ENCODE results near the gene MCM10.
"Not testable (repeated sequence)": the region's sequence is repeated elsewhere in the genome, so short reads cannot be mapped to it uniquely, and the experiment has no call there.

The MCM10 gene

DNA sequence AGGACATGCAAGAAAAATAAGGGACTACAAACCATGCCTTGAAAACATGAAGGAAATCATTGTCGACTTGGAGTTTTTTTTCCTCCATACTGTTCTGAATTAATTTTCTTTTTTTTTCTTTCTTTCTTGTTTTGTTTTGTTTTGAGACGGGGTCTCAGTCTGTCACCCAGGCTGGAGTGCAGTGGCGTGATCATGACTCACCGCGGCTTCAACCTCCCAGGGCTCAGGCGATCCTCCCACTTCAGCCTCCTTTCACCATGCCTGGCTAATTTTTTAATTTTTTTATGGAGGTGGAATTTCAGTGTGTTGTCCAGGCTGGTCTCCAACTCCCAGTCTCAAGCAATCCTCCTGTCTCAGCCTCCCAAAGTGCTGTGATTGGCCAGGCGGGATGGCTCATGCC, 61.2 kb downstream of the MCM10 start:
- DNase-seq, result no peak

DNA sequence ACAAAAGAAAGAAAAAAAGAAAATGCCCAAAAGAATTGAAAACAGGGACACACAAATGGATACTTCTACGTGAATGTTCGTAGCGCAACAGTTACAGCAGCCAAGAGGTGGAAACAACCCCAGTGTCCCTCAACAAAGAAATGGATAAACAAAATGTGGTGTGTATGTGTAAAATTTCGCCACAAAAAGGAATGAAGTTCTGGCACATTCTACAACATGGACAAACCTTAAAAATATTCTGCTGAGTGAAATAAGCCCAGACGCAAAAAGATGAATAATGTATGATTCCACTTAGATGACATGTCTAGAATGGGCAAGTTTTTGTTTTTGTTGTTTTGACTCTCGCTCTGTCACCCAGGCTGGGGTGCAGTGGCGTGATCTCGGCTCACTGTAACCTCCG, 61.9 kb downstream of the MCM10 start:
- no peak for DNase-seq

DNA sequence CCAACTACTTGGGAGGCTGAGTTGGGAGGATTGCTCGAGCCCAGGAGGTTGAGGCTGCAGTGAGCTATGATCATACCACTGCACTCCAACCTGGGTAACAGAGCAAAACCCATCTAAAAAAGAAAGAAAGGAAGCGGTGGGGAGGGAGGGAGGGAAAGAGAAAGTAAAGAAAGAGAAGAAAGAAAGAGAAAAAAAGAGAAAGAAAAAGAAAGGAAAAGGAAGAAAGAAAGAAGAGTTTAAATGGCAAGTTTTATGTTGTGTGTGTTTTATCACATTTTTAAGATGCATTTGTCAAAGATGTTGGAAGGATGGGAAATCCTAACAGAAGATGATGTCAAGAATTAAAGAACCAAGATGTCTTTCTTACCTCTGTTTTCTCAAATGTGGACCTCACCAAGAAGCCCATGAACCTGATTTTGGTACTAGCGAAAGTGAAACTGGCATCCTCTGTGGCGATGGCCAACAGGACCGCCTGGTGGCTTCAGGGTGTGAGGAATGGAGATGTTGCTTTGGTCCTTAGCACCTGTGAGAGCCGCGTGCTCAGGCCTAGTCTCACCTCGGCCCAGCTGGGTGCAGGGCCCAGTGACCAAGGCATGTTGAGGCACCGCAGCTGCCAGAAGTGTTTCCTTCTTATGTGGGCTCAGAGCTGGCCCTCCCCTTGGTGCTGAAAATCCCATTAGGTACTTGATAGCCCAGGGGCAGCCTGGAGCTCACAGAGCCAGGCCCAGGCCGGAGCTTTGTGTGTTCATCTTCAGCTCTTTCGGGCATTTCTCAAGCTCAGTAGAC, 63.0 kb downstream of the MCM10 start:
- DNase-seq, result no peak

DNA sequence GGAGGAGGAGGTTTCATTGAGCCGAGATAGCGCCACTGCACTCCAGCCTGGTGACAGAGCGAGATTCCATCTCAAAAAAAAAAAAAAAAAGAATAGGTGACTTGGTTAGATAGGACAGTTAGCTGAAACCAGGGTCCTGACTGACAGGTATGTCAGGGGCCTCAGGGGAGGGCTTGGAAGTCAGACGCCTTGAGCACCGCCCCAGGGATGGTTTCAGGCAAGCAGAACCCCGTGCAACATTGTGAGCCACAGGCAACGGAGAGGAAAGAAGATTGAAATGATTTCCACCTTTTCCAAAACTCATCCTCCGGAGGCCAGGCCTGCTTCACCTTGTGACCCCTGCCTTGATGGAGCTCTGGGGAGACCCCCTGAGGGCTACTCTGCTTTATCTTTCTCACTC, 64.2 kb downstream of the MCM10 start:
- DNase-seq, result no peak

DNA sequence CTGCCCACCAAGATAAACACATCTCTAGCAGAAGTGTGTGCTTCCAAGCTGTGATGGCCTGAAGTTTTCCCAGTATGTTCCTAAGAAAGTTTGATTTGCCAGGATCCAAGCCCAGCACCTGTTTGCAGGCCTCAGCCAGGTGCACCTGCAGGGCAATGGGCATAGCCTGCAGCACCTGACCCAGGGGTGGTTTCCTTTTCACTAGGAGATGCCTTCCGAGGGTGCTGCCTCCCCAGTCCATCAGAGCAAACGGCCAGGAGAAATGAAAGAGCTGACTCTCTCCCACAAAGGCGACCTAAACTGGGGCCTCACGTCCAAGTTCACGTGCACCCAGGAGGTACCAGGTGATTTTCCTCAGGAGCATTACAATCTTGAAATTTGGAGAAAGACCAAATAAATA, 65.7 kb downstream of the MCM10 start:
- no peak for DNase-seq

DNA sequence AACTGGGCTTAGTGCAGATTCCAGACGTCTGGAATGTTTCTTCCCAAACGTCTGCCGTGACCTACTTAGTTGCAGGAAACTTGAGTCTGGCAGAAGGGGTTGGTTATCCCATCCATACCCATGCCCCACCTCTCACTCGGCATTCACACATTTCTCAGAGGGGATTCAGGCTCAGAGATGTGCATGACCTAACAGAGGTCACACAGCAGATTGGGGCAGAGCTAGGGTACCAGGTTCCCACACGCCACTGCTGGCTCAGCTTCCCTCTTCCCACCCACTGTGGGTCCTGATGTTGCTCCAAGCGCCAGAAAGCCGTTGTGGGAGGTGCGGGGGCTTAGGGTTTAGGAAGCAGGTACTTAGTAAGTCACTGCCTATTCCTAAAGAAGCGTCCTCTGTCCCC, 69.8 kb downstream of the MCM10 start:
- DNase-seq, result no peak

DNA sequence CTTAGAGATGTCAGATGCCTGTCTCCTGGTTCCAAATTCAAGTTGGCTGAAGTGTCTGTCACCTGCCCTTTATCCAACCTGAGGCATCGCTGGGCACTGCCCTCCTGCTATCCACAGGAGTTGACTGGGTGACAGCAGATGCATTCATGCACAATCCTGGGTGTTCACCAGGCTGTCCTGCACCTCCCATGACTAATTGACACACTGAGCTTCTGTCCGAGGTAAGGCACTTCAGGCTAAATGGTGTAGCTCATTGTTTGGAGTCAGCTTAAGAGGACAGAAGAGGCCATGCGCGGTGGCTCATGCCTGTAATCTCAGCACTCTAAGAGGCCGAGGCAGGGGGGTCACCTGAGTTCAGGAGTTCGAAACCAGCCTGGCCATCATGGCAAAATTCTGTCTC, 70.5 kb downstream of the MCM10 start:
- DNase-seq, result no peak

DNA sequence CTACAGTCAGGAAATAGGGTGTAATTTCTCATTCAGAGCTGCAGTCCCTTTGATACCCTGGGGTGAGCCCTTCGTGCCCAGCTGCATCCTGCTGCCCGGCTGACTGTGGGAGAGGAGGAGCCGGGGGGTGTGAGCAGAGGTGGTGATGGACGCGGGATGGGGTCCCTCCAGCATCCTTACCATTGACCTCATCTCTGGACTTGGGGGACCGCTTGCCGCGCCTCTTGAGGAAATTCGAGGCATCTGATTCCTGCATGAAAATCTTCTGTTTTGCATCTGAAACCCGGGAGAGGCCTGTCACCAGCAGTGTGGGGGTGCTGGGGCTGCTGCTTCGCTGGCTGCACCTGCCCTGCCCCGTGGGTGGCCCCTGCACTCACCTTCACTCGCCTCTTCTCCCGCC, 72.0 kb downstream of the MCM10 start:
- DNase-seq, result no peak

DNA sequence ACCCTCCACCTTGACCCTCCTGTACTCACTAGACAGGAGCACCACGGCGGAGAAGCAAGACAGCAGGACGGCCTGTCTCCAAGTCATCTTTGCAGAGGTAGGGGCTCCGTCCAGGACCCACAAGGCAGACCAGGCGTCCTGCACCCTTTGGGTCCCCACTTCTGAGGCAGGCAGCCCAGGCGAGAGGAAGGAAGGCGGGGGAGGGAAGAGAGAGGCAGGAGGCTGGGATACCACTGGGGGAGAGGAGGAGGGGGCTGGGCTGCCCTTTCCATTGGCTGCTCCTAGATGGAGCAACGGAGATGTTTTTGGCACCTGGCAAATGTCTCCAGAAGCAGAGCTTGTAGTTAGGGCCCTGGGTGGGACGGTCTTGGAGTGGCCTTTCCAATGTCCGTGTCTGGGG, 72.8 kb downstream of the MCM10 start, which contains the start of gene UCMA:
Gene UCMA (minus strand): TSS at position 203 of the 400 bp plus-strand sequence. CDS start 116 bp downstream, at position 87.
- no peak for DNase-seq

DNA sequence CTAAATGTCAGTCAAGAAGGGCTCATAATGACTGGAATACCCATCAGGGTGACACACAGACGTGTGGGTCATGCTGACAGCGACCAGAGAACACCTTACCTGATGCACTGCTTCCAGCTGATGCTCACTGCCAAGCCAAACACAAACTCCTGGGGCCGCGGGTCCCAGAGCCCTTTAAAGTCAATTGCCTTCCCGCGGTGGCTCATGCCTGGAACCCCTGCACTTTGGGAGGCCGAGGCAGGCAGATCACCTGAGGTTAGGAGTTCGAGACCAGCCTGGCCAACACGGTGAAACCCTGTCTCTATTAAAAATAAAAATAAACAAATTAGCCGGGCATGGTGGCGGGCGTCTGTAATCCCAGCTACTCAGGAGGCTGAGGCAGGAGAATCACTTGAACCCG, 73.4 kb downstream of the MCM10 start:
- not testable (repeated sequence) for DNase-seq

DNA sequence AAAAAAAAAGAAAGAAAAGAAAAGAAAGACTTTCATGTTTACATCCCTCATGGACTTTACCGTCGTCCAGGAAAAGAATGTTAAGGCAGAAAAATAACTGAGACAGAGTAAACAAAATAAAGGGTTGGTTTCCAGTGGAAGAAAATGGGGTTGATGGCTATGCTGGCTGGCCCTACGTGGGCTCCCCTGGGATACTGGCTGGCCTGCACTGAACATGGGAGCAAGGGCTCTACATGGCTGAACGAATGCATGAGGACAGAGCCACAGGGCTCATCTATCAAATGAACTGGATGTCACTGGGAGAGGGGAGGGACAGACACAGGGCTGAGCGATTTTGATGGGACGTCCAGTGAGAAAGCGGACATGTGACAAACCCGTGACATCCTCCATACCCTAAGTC, 75.3 kb downstream of the MCM10 start:
- DNase-seq, result no peak

DNA sequence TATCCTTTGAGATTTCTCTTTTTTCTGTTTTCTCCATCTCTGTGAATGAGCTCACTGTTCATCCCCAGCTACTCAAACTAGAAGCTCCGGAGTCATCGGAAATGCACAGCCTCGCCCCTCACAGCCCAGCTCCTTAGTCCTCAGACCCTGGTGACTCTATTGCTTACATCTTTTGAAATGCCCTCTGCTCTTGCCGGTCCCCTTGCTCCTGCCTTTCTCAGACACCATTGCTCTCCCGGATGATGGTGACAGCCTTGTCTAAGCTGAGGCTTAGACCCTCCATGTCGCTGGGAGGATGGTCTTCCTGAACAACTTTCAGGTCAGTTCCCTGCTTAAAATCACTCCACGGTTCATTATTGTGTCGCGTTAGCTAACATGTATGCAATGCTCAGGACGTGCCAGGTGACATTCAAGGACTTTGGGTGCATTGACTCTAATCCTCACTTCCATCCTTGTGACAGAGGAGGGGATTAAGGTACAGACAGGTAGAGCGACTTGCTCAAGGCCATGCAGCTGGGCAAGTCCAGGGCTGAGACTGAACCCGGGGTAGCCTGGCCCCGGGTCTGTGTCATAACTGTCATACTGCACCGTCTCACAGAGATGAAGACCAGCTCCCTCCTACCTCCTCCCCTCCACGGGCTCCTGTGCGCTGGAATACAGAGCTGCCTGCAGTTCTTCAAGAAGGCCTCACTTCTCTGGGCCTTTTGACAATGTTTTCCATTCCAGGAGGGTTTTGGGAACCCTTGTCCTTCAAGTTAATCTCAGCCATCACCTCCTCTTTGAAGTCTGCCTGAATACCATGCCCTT, 77.1 kb downstream of the MCM10 start:
- no peak for DNase-seq

DNA sequence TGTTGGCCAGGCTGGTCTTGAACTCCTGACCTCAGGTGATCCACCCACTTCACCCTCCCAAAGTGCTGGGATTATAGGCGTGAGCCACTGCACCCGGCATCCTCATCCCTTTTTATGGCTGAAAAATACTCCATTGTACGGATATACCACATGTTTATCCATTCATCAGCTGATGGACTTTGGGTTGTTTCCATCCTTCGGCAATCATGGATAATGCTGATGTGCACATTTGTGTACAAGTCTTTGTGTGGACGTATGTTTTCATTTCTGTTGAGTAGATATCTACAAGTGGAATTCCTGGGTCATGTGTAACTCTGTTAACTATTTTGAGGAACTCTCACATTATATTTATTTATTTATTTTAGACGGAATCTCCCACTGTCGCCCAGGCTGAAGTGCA, 78.6 kb downstream of the MCM10 start:
- no peak for DNase-seq

DNA sequence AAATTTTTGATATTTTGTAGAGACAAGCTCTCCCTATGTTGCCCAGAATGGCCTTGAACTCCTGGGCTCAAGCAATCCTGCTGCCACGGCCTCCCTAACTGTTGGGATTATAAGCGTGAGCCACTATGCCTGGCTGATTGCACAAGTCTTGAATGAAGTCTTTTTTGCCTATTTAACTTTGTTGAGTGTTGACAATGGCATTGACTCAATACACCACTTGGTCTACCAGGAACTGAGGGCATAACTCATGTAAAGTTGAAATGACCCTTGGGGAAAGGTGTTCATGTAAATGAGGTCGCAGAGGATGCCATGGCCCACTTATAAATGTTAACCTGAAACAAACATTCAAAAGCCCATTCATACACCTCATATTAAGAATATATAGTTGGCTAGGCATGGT, 80.3 kb downstream of the MCM10 start:
- no peak for DNase-seq

DNA sequence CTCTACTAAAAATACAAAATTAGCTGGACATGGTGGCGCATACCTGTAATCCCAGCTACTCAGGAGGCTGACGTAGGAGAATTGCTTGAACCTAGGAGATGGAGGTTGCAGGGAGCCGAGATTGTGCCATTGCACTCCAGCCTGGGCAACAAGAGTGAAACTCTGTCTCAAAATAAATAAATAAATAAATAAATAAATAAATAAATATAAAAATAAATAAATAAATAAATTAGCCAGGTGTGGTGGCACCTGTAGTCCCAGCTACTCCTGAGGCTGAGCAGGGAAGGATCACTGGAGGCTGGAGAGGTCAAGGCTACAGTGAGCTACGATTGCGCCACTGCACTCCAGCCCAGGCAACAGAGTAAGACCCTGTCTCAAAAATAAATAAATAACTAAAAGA, 80.9 kb downstream of the MCM10 start:
- DNase-seq, result not testable (repeated sequence)

DNA sequence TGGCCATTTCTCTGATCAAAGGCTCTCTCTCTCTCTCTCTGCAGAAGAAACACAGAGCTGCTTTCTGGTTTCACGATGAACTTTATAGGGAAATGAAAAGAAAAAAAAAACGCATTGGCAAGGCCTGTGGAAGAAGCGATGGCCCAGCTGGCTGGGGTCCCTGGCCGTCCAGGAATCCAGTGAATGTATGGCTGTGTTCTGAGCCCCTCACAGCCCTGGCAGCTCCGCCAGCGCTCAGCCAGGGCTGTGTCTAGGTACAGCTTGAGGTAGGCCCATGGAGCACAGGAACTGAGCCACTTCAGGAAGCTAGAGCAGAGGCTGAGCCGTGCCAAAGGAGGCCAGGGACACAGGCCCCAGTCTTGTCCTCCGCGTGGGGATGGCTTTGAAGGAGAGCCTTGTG, 85.9 kb downstream of the MCM10 start:
- no peak for DNase-seq

DNA sequence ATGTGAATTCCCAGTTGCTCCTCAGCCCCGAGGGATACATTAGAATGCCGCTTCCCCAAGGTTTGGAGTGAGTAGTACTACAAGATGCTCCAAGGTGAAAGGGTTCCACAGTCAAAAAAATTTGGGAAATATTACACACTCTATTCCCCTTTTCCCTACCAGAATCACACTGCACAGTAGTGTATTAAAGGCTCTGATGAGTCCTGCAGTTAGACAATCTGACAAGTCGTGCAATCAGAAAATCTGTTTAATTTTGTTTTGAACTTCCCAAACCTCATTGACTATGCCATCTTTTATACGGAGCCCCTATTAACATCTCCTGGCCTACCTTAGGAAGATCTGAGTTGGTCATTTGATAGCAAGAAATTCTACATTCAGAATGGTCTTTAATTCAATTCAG, 86.4 kb downstream of the MCM10 start:
- no peak for DNase-seq

DNA sequence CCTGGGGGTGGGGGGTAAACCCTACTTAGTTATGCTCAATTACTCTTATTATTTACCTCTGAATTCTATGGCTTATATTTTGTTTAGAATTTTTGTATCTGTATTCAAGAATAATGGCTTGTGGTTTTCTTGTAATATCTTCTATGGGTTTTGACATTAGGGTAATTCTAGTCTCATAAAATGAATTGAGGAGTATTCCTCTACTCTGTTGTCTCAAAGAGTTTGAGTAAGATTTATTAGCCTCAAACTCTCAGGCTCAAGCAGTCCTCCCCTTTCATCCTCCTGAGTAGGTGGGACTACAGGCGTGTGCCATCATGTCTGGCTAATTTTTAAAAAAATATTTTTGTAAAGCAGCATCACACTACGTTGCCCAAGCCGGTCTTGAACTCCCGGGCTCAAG, 92.4 kb downstream of the MCM10 start:
- no peak for DNase-seq

DNA sequence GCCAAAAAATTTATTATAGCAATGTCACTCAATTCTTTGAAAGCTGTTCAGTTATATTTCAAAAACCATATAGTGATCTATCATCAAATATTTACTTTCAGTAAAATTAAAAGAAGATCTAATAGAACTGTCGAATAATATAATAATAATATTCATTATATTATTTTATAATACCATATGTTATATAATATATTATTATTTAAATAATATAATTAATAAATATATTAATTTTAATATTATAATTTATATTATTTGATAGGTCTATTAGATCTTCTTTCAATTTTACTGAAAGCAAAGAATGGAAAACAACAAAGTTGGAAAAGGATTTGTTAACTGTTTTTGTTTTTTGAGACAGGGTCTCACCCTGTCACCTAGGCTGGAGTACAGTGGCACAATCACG, 95.3 kb downstream of the MCM10 start:
- no peak for DNase-seq

DNA sequence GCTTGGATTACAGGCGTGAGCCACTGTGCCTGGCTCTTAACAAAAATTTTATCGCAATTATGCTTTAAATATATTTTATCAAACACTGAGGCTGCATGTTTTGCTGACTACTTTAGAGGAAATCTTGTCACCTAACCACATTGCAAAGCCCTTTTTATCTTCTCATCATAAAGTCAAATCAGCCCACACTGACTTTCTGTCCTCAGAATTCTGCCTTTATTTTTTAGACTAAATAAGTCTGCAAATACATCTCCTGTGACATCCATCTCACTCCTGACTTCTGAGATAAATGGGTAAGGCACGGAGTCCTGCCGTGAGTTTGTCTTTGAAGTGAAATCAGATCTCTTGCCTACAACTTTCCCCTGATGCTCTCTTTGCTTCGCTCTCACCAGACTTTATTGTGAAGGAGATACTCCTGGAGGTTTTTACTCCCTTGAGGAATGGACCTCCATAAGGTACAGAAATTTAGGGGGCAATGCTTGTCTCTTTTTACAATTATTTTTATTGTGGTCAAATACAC, 96.3 kb downstream of the MCM10 start:
- DNase-seq, result no peak
